ENCODE data around the gene LSM14B.

GRCh38 chr20:62143081-62143956, 21.0 kb downstream of the LSM14B start, which contains the start of the genes PSMA7 and SS18L1:
- no peak for TF ChIP-seq CTCF (IDR thresholded peaks at IDR 0.05; ENCODE audit: insufficient read depth, low read length)
- peak; percentile 54; the same call in 1 of the 2 replicates for TF ChIP-seq POLR2AphosphoS5 (IDR thresholded peaks at IDR 0.05; ENCODE audit: low read depth)
- TF ChIP-seq SPI1 (IDR thresholded peaks at IDR 0.05; ENCODE audit: borderline replicate concordance, low read depth), result no peak
- TF ChIP-seq REST (IDR thresholded peaks at IDR 0.05; ENCODE audit: insufficient replicate concordance, low read depth), result no peak
